Right atrium auricular region (tissue), 2 donors: Measurements from ENCODE around the gene PPP1R3E. TPM values are rescaled to one million over a fixed set of nuclear protein-coding genes. Genes with fewer than 3 reads are reported as not detected.

Source experiments
- DNase-seq: peaks from one replicate; pipeline ENCODE4 v3.0.0-alpha.2; 2019; ENCODE audit warnings: low spot score
- H3K27ac ChIP-seq, 2 donors: fragments of 200-600 bp; sonication (generic); 1 replicate in 1 of 2; 2 replicates in 1 of 2; pipeline ENCODE4 v1.5.1; 2016 to 2019
- H3K27me3 ChIP-seq, 2 donors: fragments of 200-600 bp; sonication (generic); one replicate each; pipeline versions ENCODE4 v1.5.1 to v1.6.0; 2017 to 2019
- H3K36me3 ChIP-seq: fragments of 200-600 bp; sonication (generic); one replicate; pipeline ENCODE4 v1.5.1; 2016
- H3K4me1 ChIP-seq, 2 donors: fragments of 200-600 bp; sonication (generic); one replicate each; pipeline versions ENCODE4 v1.5.1 to v1.6.0; 2017 to 2019
- H3K4me3 ChIP-seq, 2 donors: fragments of 200-600 bp; sonication (generic); 1 replicate in 1 of 2; 2 replicates in 1 of 2; pipeline ENCODE4 v1.5.1; 2017 to 2019; ENCODE audit warnings: mild to moderate bottlenecking in 1 of 2, moderate library complexity in 1 of 2
- H3K9me3 ChIP-seq, 2 donors: fragments of 200-600 bp; sonication (generic); one replicate each; pipeline ENCODE4 v1.5.1; 2019
- total RNA-seq, 2 donors: library from RNA; depleted of rRNA; stranded (reverse); fragments of >200 nt; gene quantifications; one replicate each; pipeline ENCODE4 v1.1.0, GENCODE V29; 2016
- TF ChIP-seq, protein P1 (sequence below), 2 donors: fragments of 200-600 bp; sonication (generic); IDR thresholded peaks; one replicate each; pipeline ENCODE4 v1.5.1; 2019; ENCODE audit warnings: antibody characterized with exemption in 2 of 2

PPP1R3E gene
- total RNA-seq, 2 donors from 2014 or later = 2.7 to 3.9 TPM

GRCh38 chr14:23319746-23320583, 17.3 kb upstream of the PPP1R3E start:
- Histone ChIP-seq H3K4me3 (peak overlapping the region; percentile 15 to 92), H3K27ac (peak overlapping the region; percentile 85 to 89), H3K36me3 (peaks cover 24% of the 10 kb centered on the region), H3K9me3 (no peaks in the 10 kb centered on the region), H3K27me3 (no peaks in the 10 kb centered on the region), H3K4me1 (peaks cover 0 to 29% of the 10 kb centered on the region in 2 donors)
- TF ChIP-seq, protein P1, sequence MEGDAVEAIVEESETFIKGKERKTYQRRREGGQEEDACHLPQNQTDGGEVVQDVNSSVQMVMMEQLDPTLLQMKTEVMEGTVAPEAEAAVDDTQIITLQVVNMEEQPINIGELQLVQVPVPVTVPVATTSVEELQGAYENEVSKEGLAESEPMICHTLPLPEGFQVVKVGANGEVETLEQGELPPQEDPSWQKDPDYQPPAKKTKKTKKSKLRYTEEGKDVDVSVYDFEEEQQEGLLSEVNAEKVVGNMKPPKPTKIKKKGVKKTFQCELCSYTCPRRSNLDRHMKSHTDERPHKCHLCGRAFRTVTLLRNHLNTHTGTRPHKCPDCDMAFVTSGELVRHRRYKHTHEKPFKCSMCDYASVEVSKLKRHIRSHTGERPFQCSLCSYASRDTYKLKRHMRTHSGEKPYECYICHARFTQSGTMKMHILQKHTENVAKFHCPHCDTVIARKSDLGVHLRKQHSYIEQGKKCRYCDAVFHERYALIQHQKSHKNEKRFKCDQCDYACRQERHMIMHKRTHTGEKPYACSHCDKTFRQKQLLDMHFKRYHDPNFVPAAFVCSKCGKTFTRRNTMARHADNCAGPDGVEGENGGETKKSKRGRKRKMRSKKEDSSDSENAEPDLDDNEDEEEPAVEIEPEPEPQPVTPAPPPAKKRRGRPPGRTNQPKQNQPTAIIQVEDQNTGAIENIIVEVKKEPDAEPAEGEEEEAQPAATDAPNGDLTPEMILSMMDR (IDR thresholded peaks at IDR 0.05) = no peak
- peak; percentile 57 for DNase-seq

DNA sequence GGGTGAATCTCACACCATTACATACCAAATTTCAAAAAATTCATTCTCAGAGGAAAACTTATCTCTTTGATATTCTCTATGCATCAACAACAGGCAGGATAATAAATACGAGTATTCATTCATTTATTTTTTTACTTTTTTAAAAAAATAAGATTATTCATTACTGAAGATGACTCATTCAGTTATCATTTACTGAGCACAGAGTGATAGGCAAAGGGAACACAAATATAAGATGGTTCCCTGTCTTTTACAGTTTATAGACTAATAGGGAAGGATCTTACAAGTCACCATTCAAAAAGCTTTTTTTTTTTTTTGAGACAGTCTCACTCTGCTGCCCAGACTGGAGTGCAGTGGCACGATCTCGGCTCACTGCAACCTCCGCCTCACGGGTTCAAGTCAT, 13.6 kb upstream of the PPP1R3E start:
- peaks cover 0 to 5% of the 10 kb centered on the region in 2 donors for H3K4me1 ChIP-seq
- TF ChIP-seq, protein P1 (IDR thresholded peaks at IDR 0.05) = no peak
- DNase-seq = no peak
- no peak overlapping the region for H3K4me3 ChIP-seq
- H3K36me3 ChIP-seq = peaks cover 1% of the 10 kb centered on the region
- no peaks in the 10 kb centered on the region for H3K9me3 ChIP-seq
- H3K27ac ChIP-seq = no peak overlapping the region
- no peaks in the 10 kb centered on the region for H3K27me3 ChIP-seq

- TF ChIP-seq, protein P1 (IDR thresholded peaks at IDR 0.05) = no peak
- no peaks in the 10 kb centered on the region for H3K27me3 ChIP-seq
- peaks cover 0 to 30% of the 10 kb centered on the region in 2 donors for H3K4me1 ChIP-seq
- no peak overlapping the region for H3K27ac ChIP-seq
- H3K9me3 ChIP-seq = no peaks in the 10 kb centered on the region
- peaks cover 29% of the 10 kb centered on the region for H3K36me3 ChIP-seq
- DNase-seq = peak; percentile 32
- no peak overlapping the region for H3K4me3 ChIP-seq
Measured at GRCh38 chr14:23310546-23310945, 7.9 kb upstream of the PPP1R3E start.

DNA sequence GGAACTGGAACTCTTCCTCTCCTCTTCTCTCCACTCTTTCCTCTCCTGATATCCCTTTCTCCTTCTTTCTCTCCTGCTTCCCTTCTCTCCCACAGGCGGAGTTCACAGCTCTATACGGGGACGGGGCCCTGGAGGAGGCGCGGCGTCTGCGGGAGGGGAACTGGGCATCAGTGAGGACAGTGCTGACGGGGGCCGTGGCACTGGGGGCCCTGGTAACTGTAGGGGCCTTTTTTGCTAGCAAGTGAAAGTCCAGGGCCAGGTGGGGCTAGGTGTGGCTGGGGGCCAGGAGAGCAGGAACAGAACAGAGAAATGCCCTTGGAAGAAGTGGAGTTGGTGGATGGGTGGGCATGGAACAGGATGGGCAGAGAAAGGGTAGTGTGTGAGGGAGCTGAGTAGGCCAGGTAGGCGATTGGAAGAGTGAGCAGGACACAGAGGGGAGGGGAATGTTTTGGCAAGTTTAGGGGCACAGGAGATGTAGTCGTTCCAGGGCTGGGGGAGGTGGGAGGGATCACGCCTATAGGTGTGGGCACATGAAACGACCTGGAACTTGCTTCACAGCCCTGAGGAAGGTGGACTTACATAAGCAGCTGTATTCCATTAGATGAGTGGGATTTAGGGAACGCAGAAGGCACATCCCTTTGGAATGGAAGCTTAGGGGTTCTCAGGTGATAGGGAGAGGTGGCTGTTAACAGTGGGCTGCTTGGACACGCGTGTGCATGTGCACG, 6.2 kb upstream of the PPP1R3E start:
- no peak overlapping the region for H3K27ac ChIP-seq
- peaks cover 29% of the 10 kb centered on the region for H3K36me3 ChIP-seq
- H3K4me1 ChIP-seq = peaks cover 0 to 31% of the 10 kb centered on the region in 2 donors
- no peak overlapping the region for H3K4me3 ChIP-seq
- DNase-seq = peak; percentile 42
- TF ChIP-seq, protein P1 (IDR thresholded peaks at IDR 0.05) = no peak
- H3K9me3 ChIP-seq = no peaks in the 10 kb centered on the region
- H3K27me3 ChIP-seq = no peaks in the 10 kb centered on the region

DNA sequence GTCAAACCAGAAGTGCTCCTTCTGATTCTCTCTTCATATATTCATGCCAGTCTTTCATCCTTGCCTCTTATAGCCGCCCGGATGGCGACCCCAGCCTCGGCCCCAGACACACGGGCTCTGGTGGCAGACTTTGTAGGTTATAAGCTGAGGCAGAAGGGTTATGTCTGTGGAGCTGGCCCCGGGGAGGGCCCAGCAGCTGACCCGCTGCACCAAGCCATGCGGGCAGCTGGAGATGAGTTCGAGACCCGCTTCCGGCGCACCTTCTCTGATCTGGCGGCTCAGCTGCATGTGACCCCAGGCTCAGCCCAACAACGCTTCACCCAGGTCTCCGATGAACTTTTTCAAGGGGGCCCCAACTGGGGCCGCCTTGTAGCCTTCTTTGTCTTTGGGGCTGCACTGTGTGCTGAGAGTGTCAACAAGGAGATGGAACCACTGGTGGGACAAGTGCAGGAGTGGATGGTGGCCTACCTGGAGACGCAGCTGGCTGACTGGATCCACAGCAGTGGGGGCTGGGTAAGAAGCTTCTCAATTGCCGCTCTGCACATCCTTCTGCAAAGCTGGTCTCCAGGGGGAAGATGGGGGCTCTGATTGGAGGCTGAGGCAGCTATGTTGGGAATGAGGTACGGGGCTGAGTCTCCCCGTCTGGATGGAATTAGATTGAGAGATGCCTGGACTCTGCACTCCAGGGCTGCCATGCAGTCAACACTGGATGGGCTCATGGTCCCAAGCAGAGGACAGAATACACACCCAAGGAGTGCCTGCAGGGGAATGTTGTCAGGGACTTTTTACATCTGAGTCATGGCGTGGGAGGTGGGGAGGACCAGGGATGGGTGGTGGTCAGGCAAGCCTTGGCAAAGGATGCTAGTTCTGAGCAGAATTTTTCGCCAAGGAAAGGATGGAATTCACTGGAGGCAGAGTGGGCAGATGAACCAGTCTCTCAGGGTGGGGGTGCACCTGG, 5.3 kb upstream of the PPP1R3E start:
- Histone ChIP-seq H3K27me3 (no peaks in the 10 kb centered on the region), H3K36me3 (peaks cover 29% of the 10 kb centered on the region), H3K9me3 (no peaks in the 10 kb centered on the region), H3K27ac (peak overlapping the region in 1 of 2 donors; percentile 86), H3K4me1 (peaks cover 0 to 34% of the 10 kb centered on the region in 2 donors), H3K4me3 (peak overlapping the region; percentile 55 to 74)
- TF ChIP-seq, protein P1 (IDR thresholded peaks at IDR 0.05) = no peak
- peak; percentile 54 for DNase-seq
